ENCODE results near the gene SLC22A23. TPM values are rescaled to one million over a fixed set of nuclear protein-coding genes. Genes with fewer than 3 reads are reported as not detected.

SLC22A23 gene
- total RNA-seq, 2 donors from 2014 or later: 11.1 to 13.3 TPM

GRCh38 chr6:3231247-3232016 lies 225.4 kb downstream of the SLC22A23 start:
- peak; percentile 92 for DNase-seq
- Histone ChIP-seq H3K4me1 (ENCODE audit: control insufficient read depth, insufficient read depth, low read length) (peaks cover 3% of the 10 kb centered on the region), H3K36me3 (ENCODE audit: control insufficient read depth, insufficient read depth, low read length) (no peaks in the 10 kb centered on the region), H3K4me3 (ENCODE audit: low read length) (peak overlapping the region; percentile 84), H3K27ac (ENCODE audit: low read depth, low read length) (peak overlapping the region; percentile 99), H3K9me3 (ENCODE audit: control insufficient read depth, low read length) (no peaks in the 10 kb centered on the region), H3K9ac (ENCODE audit: extremely low read depth, low read length, poor library complexity, severe bottlenecking) (peak overlapping the region; percentile 21), H3K27me3 (ENCODE audit: control insufficient read depth, insufficient read depth, low read length, poor library complexity, severe bottlenecking) (peaks cover 51% of the 10 kb centered on the region)
- Mint-ChIP-seq H3K4me3 (peak overlapping the region; percentile 65), H3K4me1 (peaks cover 16% of the 10 kb centered on the region), H3K9me3 (no peaks in the 10 kb centered on the region), H3K36me3 (ENCODE audit: low read depth) (no peaks in the 10 kb centered on the region), H3K27ac (peak overlapping the region; percentile 4), H3K27me3 (ENCODE audit: insufficient read depth) (peaks cover 75% of the 10 kb centered on the region)
- no peak for TF ChIP-seq CTCF (conservative IDR thresholded peaks at IDR 0.05)
- WGBS, 2 experiments (ENCODE audit: insufficient coverage in 1 of 2, insufficient read length in 1 of 2): 0 to 1% methylated on average over 26 to 47 of the region's 47 CpGs

DNA sequence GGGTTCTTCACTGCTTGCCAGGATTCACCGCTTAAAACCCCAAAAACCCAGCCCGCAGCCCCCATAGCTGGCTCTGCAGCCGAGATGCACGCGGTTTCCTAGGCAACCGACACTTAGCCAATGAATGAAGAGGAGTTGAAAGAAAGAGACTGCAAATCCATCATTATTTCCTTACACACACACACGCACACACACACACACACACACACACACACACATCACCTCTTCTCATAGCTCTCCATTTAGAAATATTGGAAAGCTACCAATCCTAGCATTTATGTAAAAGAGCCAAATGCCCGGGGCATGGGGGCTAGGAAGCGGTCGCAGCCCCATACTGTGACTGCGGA lies 226.0 kb downstream of the SLC22A23 start:
- Mint-ChIP-seq H3K9me3 (no peaks in the 10 kb centered on the region), H3K27ac (no peak overlapping the region), H3K4me3 (peak overlapping the region; percentile 65), H3K36me3 (ENCODE audit: low read depth) (peaks cover 3% of the 10 kb centered on the region), H3K27me3 (ENCODE audit: insufficient read depth) (peaks cover 71% of the 10 kb centered on the region), H3K4me1 (peaks cover 21% of the 10 kb centered on the region)
- Histone ChIP-seq H3K4me1 (ENCODE audit: control insufficient read depth, insufficient read depth, low read length) (peaks cover 3% of the 10 kb centered on the region), H3K4me3 (ENCODE audit: low read length) (peak overlapping the region; percentile 84), H3K9ac (ENCODE audit: extremely low read depth, low read length, poor library complexity, severe bottlenecking) (peak overlapping the region; percentile 21), H3K9me3 (ENCODE audit: control insufficient read depth, low read length) (no peaks in the 10 kb centered on the region), H3K27me3 (ENCODE audit: control insufficient read depth, insufficient read depth, low read length, poor library complexity, severe bottlenecking) (peaks cover 51% of the 10 kb centered on the region), H3K36me3 (ENCODE audit: control insufficient read depth, insufficient read depth, low read length) (peaks cover 4% of the 10 kb centered on the region), H3K27ac (ENCODE audit: low read depth, low read length) (peak overlapping the region; percentile 99)
- no peak for TF ChIP-seq CTCF (conservative IDR thresholded peaks at IDR 0.05)
- WGBS, 2 experiments (ENCODE audit: insufficient coverage in 1 of 2, insufficient read length in 1 of 2): 3% methylated on average over 11 of the region's 11 CpGs; no CpG with 5 or more reads in 1 of the 2 experiments
- DNase-seq: peak; percentile 83

- peaks cover 68% of the 10 kb centered on the region for H3K27me3 Mint-ChIP-seq (ENCODE audit: insufficient read depth)
- Histone ChIP-seq H3K27me3 (ENCODE audit: control insufficient read depth, insufficient read depth, low read length, poor library complexity, severe bottlenecking) (peaks cover 51% of the 10 kb centered on the region), H3K36me3 (ENCODE audit: control insufficient read depth, insufficient read depth, low read length) (peaks cover 7% of the 10 kb centered on the region), H3K27ac (ENCODE audit: low read depth, low read length) (peak overlapping the region; percentile 99), H3K9me3 (ENCODE audit: control insufficient read depth, low read length) (no peaks in the 10 kb centered on the region), H3K4me3 (ENCODE audit: low read length) (peak overlapping the region; percentile 73), H3K4me1 (ENCODE audit: control insufficient read depth, insufficient read depth, low read length) (peaks cover 3% of the 10 kb centered on the region), H3K9ac (ENCODE audit: extremely low read depth, low read length, poor library complexity, severe bottlenecking) (no peak overlapping the region)
- peaks cover 7% of the 10 kb centered on the region for H3K36me3 Mint-ChIP-seq (ENCODE audit: low read depth)
- no peak for DNase-seq
- no peak overlapping the region for H3K27ac Mint-ChIP-seq
- H3K4me1 Mint-ChIP-seq: peaks cover 25% of the 10 kb centered on the region
- TF ChIP-seq CTCF (conservative IDR thresholded peaks at IDR 0.05): no peak
- H3K4me3 Mint-ChIP-seq: peak overlapping the region; percentile 65
- WGBS, 2 experiments (ENCODE audit: insufficient coverage in 1 of 2, insufficient read length in 1 of 2): 34 to 38% methylated on average over 5 to 11 of the region's 11 CpGs
- H3K9me3 Mint-ChIP-seq: no peaks in the 10 kb centered on the region
Measured at GRCh38 chr6:3230256-3230882, 226.5 kb downstream of the SLC22A23 start.
